Natural killer cell treated with Interleukin-12 subunit alpha and Interleukin-12 subunit beta and Interleukin-15 and Interleukin-18, amount 100 ng/mL, for 72 hours (primary cell): ENCODE data around the gene FKBP6. TPM values are rescaled to one million over a fixed set of nuclear protein-coding genes. Genes with fewer than 3 reads are reported as not detected.
"Not testable (repeated sequence)": the region's sequence is repeated elsewhere in the genome, so short reads cannot be mapped to it uniquely, and the experiment has no call there.

ENCODE experiments used
- ATAC-seq, 2 donors: fragments of 150-1000 bp; cut with Tn5 transposase in 1 of 2; sonication (Bioruptor Pico), chemical (Tn5 transposase) in 1 of 2; 2 replicates each; pipeline ENCODE4 v1.10.0; 2021
- DNase-seq: peaks from one replicate; pipeline ENCODE4 v3.0.0; 2022; ENCODE audit warnings: low spot score
- H3K27ac Mint-ChIP-seq, 2 donors: 1 replicate in 1 of 2; 2 replicates in 1 of 2; pipeline ENCODE4 v1.8.0; 2022; ENCODE audit warnings: mixed read lengths in 2 of 2, mild to moderate bottlenecking in 1 of 2, moderate library complexity in 1 of 2
- H3K27me3 Mint-ChIP-seq, 2 donors: 1 replicate in 1 of 2; 2 replicates in 1 of 2; pipeline ENCODE4 v1.8.0; 2022; ENCODE audit warnings: mixed read lengths in 2 of 2
- H3K36me3 Mint-ChIP-seq: one replicate; pipeline ENCODE4 v1.8.0; 2022; ENCODE audit warnings: mixed read lengths
- H3K4me1 Mint-ChIP-seq, 2 donors: 1 replicate in 1 of 2; 2 replicates in 1 of 2; pipeline ENCODE4 v1.8.0; 2022; ENCODE audit warnings: low read depth in 2 of 2, mixed read lengths in 2 of 2, mild to moderate bottlenecking in 1 of 2
- H3K4me3 Mint-ChIP-seq: one replicate; pipeline ENCODE4 v1.8.0; 2022; ENCODE audit warnings: mixed read lengths
- H3K9me3 Mint-ChIP-seq: 2 replicates; pipeline ENCODE4 v1.8.0; 2022; ENCODE audit warnings: mixed read lengths
- total RNA-seq, 2 donors: library from RNA; stranded (reverse); gene quantifications; one replicate each; pipeline ENCODE4 v1.2.3, GENCODE V29; 2022

The FKBP6 gene
- total RNA-seq, 2 donors from 2014 or later: not detected

DNA sequence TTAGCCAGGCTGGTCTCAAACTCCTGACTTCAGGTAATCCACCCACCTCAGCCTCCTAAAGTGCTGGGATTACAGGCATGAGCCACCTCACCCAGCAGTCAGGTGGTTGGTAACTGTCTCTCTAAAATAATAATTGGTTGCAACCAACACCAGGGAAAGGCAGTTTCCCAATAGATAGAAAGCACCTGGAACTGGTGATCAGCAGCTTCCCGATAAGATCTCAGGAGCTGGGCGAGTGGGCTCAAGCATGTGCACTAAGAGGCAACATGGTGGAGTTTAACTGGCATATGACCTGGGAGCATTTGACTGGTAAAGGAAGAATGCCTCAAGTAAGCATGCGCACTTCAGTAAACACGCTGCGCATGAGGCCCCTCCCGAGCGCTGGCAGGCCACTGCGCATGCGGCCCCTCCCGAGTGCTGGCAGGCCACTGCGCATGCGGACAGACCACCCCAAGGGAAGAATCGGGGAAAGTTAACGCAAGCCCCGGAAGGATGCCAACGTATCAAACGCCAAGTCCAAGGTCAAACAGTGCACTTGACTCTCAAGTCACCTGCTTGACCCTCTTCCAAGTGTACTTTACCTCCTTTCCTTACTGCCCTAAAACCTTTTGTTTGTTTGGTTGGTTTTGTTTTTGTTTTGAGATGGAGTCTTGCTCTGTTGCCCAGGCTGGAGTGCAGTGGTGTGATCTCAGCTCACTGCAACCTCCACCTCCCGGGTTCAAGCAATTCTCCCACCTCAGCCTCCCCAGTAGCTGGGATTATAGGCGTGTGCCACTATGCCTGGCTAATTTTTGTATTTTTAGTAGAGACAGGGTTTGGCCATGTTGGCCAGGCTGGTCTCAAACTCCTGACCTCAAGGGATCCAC is 71.5 kb downstream of the FKBP6 start:
- not testable (repeated sequence) for H3K4me3 Mint-ChIP-seq
- peak overlapping the region in 1 of 2 donors; percentile 31 for H3K27ac Mint-ChIP-seq
- ATAC-seq: peak; percentile 76 to 89

GRCh38 chr7:73404860-73405259 is 76.9 kb downstream of the FKBP6 start:
- H3K9me3 Mint-ChIP-seq, H3K36me3 Mint-ChIP-seq, H3K27me3 Mint-ChIP-seq, H3K4me1 Mint-ChIP-seq, H3K27ac Mint-ChIP-seq, DNase-seq, H3K4me3 Mint-ChIP-seq: not testable (repeated sequence)
- ATAC-seq: peak; percentile 41 to 56

More for the DNA sequence above, 71.5 kb downstream of the FKBP6 start:
- not testable (repeated sequence) for H3K36me3 Mint-ChIP-seq, H3K4me1 Mint-ChIP-seq, H3K27me3 Mint-ChIP-seq, H3K9me3 Mint-ChIP-seq
- peak; percentile 89 for DNase-seq

Other genes with a start within 250 kb of the FKBP6 start
- not detected for gene SPDYE9, start 242.1 kb upstream of the FKBP6 start, total RNA-seq
- gene NSUN5, start 19.3 kb upstream of the FKBP6 start, total RNA-seq: 10 to 100 TPM; 49.7 to 73.8 TPM
- not detected for gene TRIM50, start 79 bp upstream of the FKBP6 start, total RNA-seq
- gene FZD9, start 105.6 kb downstream of the FKBP6 start, total RNA-seq: under 1 TPM; 0.42 to 0.43 TPM
- gene BAZ1B, start 194.1 kb downstream of the FKBP6 start, total RNA-seq: 100 to 1,000 TPM in 1 of 2 donors, 10 to 100 TPM in 1; 79.0 to 132 TPM
- 10 to 100 TPM; 78.7 to 83.7 TPM for gene BCL7B, start 229.5 kb downstream of the FKBP6 start, total RNA-seq